Activated CD8-positive, alpha-beta memory T cell treated with anti-CD3 and anti-CD28 coated beads, Interleukin-2, amount 50 U/mL, for 24 hours (primary cell): Measurements from ENCODE around the gene DNAH7.

Experiments
- DNase-seq: peaks from one replicate; pipeline ENCODE4 v3.0.0-alpha.2; 2020; ENCODE audit errors: extremely low read depth

The DNAH7 gene

GRCh38 chr2:195813421-195813820, 255.2 kb downstream of the DNAH7 start:
- DNase-seq: no peak

- no peak for DNase-seq
Observed at GRCh38 chr2:195810340-195811098, 258.1 kb downstream of the DNAH7 start.

GRCh38 chr2:195808189-195808588, 260.4 kb downstream of the DNAH7 start:
- DNase-seq: no peak

- DNase-seq: no peak
Observed at GRCh38 chr2:195805283-195805976, 263.2 kb downstream of the DNAH7 start.

GRCh38 chr2:195795879-195796278, 272.8 kb downstream of the DNAH7 start:
- DNase-seq: no peak

GRCh38 chr2:195793881-195794280, 274.8 kb downstream of the DNAH7 start:
- no peak for DNase-seq

- no peak for DNase-seq
Observed at GRCh38 chr2:195782156-195782555, 286.5 kb downstream of the DNAH7 start.

GRCh38 chr2:195779491-195779890, 289.1 kb downstream of the DNAH7 start:
- DNase-seq: no peak

GRCh38 chr2:195769975-195770374, 298.7 kb downstream of the DNAH7 start:
- DNase-seq: no peak

- DNase-seq: no peak
Observed at GRCh38 chr2:195768431-195768830, 300.2 kb downstream of the DNAH7 start.

- DNase-seq: no peak
Observed at GRCh38 chr2:195766691-195767090, 301.9 kb downstream of the DNAH7 start.

GRCh38 chr2:195763866-195764265, 304.8 kb downstream of the DNAH7 start:
- no peak for DNase-seq

GRCh38 chr2:195759877-195760276, 308.8 kb downstream of the DNAH7 start:
- DNase-seq: no peak

GRCh38 chr2:195758846-195759245, 309.8 kb downstream of the DNAH7 start:
- DNase-seq: no peak

GRCh38 chr2:195756218-195756942, 312.3 kb downstream of the DNAH7 start:
- no peak for DNase-seq

- no peak for DNase-seq
Observed at GRCh38 chr2:195741191-195741590, 327.4 kb downstream of the DNAH7 start.

- no peak for DNase-seq
Observed at GRCh38 chr2:195737511-195738325, 330.9 kb downstream of the DNAH7 start.

- DNase-seq: no peak
Observed at GRCh38 chr2:195735347-195735746, 333.3 kb downstream of the DNAH7 start.

GRCh38 chr2:195734931-195735330, 333.7 kb downstream of the DNAH7 start:
- no peak for DNase-seq

GRCh38 chr2:195734395-195734794, 334.2 kb downstream of the DNAH7 start:
- no peak for DNase-seq

GRCh38 chr2:195733831-195734230, 334.8 kb downstream of the DNAH7 start:
- DNase-seq: no peak

- no peak for DNase-seq
Observed at GRCh38 chr2:195732574-195732973, 336.1 kb downstream of the DNAH7 start.
